Caco-2 (cell line): ENCODE results near the gene KLHL41. TPM values are rescaled to one million over a fixed set of nuclear protein-coding genes. Genes with fewer than 3 reads are reported as not detected.

Experiments used
- BruUV-seq: library from RNA; stranded (reverse); fragments of 400-500 nt; replicated peaks from 2 replicates; lab custom pipeline; 2021; lab: Mats Ljungman, UMichigan
- CTCF ChIA-PET: fragments of 300-600 bp; sonication (Branson Sonifier 250); formaldehyde crosslinking; loops from one replicate; lab custom pipeline; 2022; ENCODE audit warnings: antibody characterized with exemption; lab: Charles Lee
- POLR2A ChIA-PET: fragments of 300-600 bp; sonication (Branson Sonifier 250); formaldehyde crosslinking; loops from one replicate; lab custom pipeline; 2022; ENCODE audit warnings: antibody characterized with exemption; lab: Charles Lee
- DNase-seq, 2 experiments: peaks; one replicate each; pipeline versions ENCODE4 v3.0.0 to v3.0.0-alpha.2; 2020 to 2022
- H3K27me3 ChIP-seq: replicated peaks from 2 replicates; pipeline ENCODE4 v1.6.0; 2011; ENCODE audit warnings: low read length; ENCODE audit not compliant: control insufficient read depth, insufficient read depth
- H3K36me3 ChIP-seq: 2 replicates; pipeline ENCODE4 v1.5.1; 2011; ENCODE audit warnings: low read length; ENCODE audit not compliant: control insufficient read depth, insufficient read depth
- H3K4me1 ChIP-seq: fragments of 250-450 bp; sonication (Bioruptor Pico); 2 replicates; pipeline ENCODE4 v1.5.1; 2020; ENCODE audit warnings: mild to moderate bottlenecking
- H3K4me3 ChIP-seq: 2 replicates; pipeline ENCODE4 v1.5.1; 2011; ENCODE audit warnings: low read depth, mild to moderate bottlenecking, control low read depth, low read length
- H3K9me3 ChIP-seq: fragments of 250-450 bp; sonication (Bioruptor Pico); 2 replicates; pipeline ENCODE4 v1.5.1; 2020; ENCODE audit warnings: mild to moderate bottlenecking, moderate library complexity
- H3K27ac Mint-ChIP-seq: one replicate; pipeline ENCODE4 v1.8.0; 2022; ENCODE audit warnings: mixed read lengths; ENCODE audit not compliant: unreplicated experiment
- H3K27me3 Mint-ChIP-seq: one replicate; pipeline ENCODE4 v1.8.0; 2022; ENCODE audit warnings: mixed read lengths; ENCODE audit not compliant: insufficient read depth, unreplicated experiment
- H3K36me3 Mint-ChIP-seq: one replicate; pipeline ENCODE4 v1.8.0; 2022; ENCODE audit warnings: mild to moderate bottlenecking, mixed read lengths; ENCODE audit not compliant: insufficient read depth, unreplicated experiment
- H3K4me1 Mint-ChIP-seq: one replicate; pipeline ENCODE4 v1.8.0; 2022; ENCODE audit warnings: low read depth, mixed read lengths; ENCODE audit not compliant: unreplicated experiment
- H3K4me3 Mint-ChIP-seq: one replicate; pipeline ENCODE4 v1.8.0; 2022; ENCODE audit warnings: mild to moderate bottlenecking, moderate library complexity, mixed read lengths; ENCODE audit not compliant: unreplicated experiment
- H3K9me3 Mint-ChIP-seq: one replicate; pipeline ENCODE4 v1.8.0; 2022; ENCODE audit warnings: mixed read lengths; ENCODE audit not compliant: unreplicated experiment
- intact Hi-C: fragments of 100-400 bp; cut with micrococcal nuclease; formaldehyde crosslinking; loops from one replicate; pipeline ENCODE4 v1.10.0; 2022; ENCODE audit not compliant: unreplicated experiment
- total RNA-seq: library from RNA; stranded (reverse); gene quantifications from 2 replicates; pipeline ENCODE4 v1.2.3, GENCODE V29; 2022
- TF ChIP-seq, protein P1 (sequence below), 2 experiments: fragments of 200-600 bp in 1 of 2; IDR thresholded peaks; 1 replicate in 1 of 2; 2 replicates in 1 of 2; pipeline versions ENCODE4 v1.5.1 to v1.8.0; 2011 to 2022; ENCODE audit warnings: antibody characterized with exemption in 1 of 2, control low read depth in 1 of 2, inconsistent platforms in 1 of 2, low read depth in 1 of 2, low read length in 1 of 2, mild to moderate bottlenecking in 1 of 2, moderate library complexity in 1 of 2; ENCODE audit not compliant: insufficient read depth in 1 of 2, severe bottlenecking in 1 of 2, unreplicated experiment in 1 of 2

Gene KLHL41
- total RNA-seq, 1 experiment from 2014 or later = not detected

GRCh38 chr2:169520896-169521295 is 11.4 kb downstream of the KLHL41 start:
- no TSS peak for BruUV-seq
- H3K27me3 Mint-ChIP-seq = no peaks in the 10 kb centered on the region
- no peak overlapping the region for H3K27ac Mint-ChIP-seq
- H3K36me3 ChIP-seq = no peaks in the 10 kb centered on the region
- no peak overlapping the region for H3K4me3 Mint-ChIP-seq
- ChIA-PET POLR2A (no interaction called here), CTCF (no interaction called here)
- no peaks in the 10 kb centered on the region for H3K27me3 ChIP-seq
- H3K4me1 Mint-ChIP-seq = peaks cover 2% of the 10 kb centered on the region
- H3K36me3 Mint-ChIP-seq = no peaks in the 10 kb centered on the region
- H3K4me3 ChIP-seq = no peak overlapping the region
- H3K9me3 Mint-ChIP-seq = no peaks in the 10 kb centered on the region
- TF ChIP-seq, protein P1, sequence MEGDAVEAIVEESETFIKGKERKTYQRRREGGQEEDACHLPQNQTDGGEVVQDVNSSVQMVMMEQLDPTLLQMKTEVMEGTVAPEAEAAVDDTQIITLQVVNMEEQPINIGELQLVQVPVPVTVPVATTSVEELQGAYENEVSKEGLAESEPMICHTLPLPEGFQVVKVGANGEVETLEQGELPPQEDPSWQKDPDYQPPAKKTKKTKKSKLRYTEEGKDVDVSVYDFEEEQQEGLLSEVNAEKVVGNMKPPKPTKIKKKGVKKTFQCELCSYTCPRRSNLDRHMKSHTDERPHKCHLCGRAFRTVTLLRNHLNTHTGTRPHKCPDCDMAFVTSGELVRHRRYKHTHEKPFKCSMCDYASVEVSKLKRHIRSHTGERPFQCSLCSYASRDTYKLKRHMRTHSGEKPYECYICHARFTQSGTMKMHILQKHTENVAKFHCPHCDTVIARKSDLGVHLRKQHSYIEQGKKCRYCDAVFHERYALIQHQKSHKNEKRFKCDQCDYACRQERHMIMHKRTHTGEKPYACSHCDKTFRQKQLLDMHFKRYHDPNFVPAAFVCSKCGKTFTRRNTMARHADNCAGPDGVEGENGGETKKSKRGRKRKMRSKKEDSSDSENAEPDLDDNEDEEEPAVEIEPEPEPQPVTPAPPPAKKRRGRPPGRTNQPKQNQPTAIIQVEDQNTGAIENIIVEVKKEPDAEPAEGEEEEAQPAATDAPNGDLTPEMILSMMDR (IDR thresholded peaks at IDR 0.05; ENCODE audit: insufficient read depth in 1 of 2, low read depth in 1 of 2, low read length in 1 of 2, severe bottlenecking in 1 of 2, unreplicated experiment in 1 of 2) = no peak
- H3K4me1 ChIP-seq = no peaks in the 10 kb centered on the region
- no peak for DNase-seq
- no peaks in the 10 kb centered on the region for H3K9me3 ChIP-seq
- intact Hi-C loops = no loop called here

DNA sequence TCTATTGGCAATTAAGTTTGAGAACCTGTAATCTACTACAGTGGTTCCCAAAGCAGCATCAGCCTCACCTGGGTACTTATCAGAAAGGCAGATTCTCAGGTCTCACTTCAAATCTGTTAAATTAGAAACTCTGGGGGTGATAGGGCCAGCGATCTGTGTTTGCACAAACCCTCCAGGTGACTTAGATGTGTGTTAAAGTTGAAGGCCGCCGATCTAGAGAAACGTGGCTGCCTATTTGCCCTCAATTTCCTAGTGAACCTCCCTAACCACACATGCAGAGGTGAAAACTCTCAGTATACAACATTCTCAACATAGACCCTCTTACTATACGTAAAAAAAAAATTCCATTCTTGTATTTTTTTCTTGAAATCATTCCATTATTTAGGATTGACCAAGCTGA is 14.2 kb downstream of the KLHL41 start:
- Histone ChIP-seq H3K27me3 (no peaks in the 10 kb centered on the region), H3K36me3 (no peaks in the 10 kb centered on the region), H3K9me3 (no peaks in the 10 kb centered on the region), H3K4me3 (no peak overlapping the region), H3K4me1 (no peaks in the 10 kb centered on the region)
- ChIA-PET CTCF (no interaction called here), POLR2A (no interaction called here)
- Mint-ChIP-seq H3K27me3 (no peaks in the 10 kb centered on the region), H3K9me3 (no peaks in the 10 kb centered on the region), H3K36me3 (no peaks in the 10 kb centered on the region), H3K4me1 (no peaks in the 10 kb centered on the region), H3K4me3 (no peak overlapping the region), H3K27ac (no peak overlapping the region)
- DNase-seq = no peak
- TF ChIP-seq, protein P1 (IDR thresholded peaks at IDR 0.05; ENCODE audit: insufficient read depth in 1 of 2, low read depth in 1 of 2, low read length in 1 of 2, severe bottlenecking in 1 of 2, unreplicated experiment in 1 of 2) = no peak
- BruUV-seq = no TSS peak
- intact Hi-C loops = no loop called here

DNA sequence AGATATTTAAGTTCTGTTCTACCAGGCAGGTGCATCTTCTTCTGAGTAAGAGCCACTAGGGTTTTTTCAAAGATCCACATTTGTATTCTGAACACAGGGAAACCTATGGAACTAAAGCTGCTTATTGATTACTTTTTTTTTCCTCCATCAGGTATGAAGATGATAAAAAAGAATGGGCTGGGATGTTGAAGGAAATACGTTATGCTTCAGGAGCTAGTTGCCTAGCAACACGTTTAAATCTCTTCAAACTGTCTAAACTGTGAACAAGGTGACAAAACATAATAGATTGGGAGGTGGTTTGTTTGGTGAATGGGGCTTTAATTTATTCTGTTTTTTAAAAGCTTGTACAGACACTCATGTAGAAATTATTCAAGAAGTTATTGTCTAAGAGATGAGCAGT is 15.9 kb downstream of the KLHL41 start:
- Histone ChIP-seq H3K27me3 (no peaks in the 10 kb centered on the region), H3K4me3 (no peak overlapping the region), H3K4me1 (no peaks in the 10 kb centered on the region), H3K9me3 (no peaks in the 10 kb centered on the region), H3K36me3 (no peaks in the 10 kb centered on the region)
- CTCF ChIA-PET = interaction anchor here (0.6 kb wide), 1 partner anchor 35 kb away, joined by 4 read pairs; no protein-coding TSS in a partner anchor
- H3K27ac Mint-ChIP-seq = no peak overlapping the region
- intact Hi-C loops = no loop called here
- no peaks in the 10 kb centered on the region for H3K27me3 Mint-ChIP-seq
- no peak for DNase-seq
- H3K36me3 Mint-ChIP-seq = no peaks in the 10 kb centered on the region
- peaks cover 13% of the 10 kb centered on the region for H3K4me1 Mint-ChIP-seq
- POLR2A ChIA-PET = no interaction called here
- H3K4me3 Mint-ChIP-seq = no peak overlapping the region
- no TSS peak for BruUV-seq
- TF ChIP-seq, protein P1 (IDR thresholded peaks at IDR 0.05; ENCODE audit: insufficient read depth in 1 of 2, low read depth in 1 of 2, low read length in 1 of 2, severe bottlenecking in 1 of 2, unreplicated experiment in 1 of 2) = no peak
- H3K9me3 Mint-ChIP-seq = no peaks in the 10 kb centered on the region
